Stimulated activated naive CD4-positive, alpha-beta T cell treated with Interleukin-2 at 50 U/mL for 16 hours (primary cell): ENCODE data around the gene PRDM16.

ENCODE experiments used
- DNase-seq: peaks from one replicate; lab custom pipeline; 2025; lab: John Stamatoyannopoulos, UW

Gene PRDM16

DNA sequence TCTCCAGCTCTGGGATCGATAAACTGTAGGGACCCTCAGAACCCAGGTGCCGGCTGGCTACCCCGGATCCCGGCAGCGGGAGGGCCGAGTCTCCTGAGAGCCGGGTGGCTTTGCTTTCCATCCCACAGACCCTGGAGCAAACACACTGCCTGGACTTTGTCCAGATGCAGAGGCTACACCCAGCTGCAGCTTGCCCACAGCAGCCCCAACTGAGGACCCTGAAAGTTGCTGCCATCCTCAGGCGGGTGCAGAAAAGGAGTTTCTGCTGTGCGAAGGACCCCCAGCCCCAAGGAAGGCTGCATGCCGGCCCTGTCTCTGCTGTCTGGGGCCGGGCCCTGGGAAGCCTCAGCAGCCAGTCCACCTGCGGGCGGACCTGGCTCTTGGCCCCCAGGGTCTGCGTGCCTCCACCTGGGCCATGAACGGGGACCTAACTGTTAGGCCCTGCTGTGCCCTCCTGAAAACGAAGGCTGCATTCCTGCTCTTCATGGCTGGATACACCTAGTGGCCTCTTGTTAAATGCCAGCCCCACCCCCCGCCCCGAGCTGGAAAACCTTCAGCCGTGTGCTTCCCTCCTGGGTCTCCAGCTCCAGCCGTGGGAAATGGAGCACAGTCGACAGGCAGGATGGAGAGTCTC is 287.9 kb downstream of the PRDM16 start:
- DNase-seq: no peak

DNA sequence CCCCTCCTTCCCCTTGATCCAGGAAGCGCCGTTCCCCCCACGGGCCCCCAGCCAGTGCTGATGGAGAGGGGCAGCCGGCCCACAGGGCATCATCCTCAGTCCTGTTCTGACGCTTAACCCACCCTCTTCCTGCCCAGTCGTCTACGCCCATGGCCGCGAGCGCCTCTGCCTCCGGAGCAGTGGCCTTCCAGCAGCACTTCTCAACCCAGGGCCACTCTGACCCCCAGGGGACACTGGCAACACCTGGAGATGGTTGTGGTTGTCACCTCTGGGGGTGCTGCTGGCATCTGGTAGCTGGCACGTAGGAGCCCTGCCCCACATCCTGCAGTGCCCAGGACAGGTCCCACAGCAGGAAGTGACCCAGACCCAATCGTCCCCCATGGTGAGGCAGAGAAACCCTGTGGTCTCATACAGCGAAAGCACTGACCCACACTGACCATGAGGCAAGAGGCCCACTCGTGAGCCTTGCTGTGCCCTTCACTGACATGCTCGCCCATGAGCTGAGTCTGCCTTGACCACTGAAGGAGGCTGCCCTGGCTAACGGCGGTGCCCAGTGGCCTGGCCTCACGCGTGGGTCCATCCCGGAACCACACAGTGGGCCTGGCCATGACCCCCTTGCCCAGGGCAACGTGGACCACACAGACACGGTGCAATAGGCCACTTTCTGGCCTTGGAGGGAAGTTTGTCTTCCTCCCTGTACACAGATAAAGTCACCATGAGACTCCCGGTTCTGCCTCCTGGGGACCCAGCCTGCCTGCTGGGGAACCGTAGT is 288.7 kb downstream of the PRDM16 start:
- DNase-seq: no peak

DNA sequence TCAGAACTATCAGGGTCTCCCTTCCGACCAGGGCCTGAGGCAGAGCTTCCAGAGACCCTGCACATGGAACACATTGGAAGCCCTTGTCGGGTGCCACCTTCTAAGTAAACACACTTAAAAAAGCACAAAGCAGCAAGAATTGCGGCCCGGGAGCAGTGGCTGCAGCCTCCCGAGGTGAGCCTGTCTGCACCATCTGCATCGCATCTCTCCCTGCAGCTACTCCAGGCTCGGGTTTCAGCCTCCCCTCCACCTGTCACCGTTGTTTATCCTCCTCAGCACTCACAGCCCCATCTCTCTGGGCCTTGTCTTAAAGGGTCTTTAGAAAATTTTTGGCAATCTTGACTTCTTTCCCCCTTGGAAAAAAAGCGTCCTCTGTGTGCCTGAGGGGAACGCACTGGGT is 290.3 kb downstream of the PRDM16 start:
- no peak for DNase-seq

DNA sequence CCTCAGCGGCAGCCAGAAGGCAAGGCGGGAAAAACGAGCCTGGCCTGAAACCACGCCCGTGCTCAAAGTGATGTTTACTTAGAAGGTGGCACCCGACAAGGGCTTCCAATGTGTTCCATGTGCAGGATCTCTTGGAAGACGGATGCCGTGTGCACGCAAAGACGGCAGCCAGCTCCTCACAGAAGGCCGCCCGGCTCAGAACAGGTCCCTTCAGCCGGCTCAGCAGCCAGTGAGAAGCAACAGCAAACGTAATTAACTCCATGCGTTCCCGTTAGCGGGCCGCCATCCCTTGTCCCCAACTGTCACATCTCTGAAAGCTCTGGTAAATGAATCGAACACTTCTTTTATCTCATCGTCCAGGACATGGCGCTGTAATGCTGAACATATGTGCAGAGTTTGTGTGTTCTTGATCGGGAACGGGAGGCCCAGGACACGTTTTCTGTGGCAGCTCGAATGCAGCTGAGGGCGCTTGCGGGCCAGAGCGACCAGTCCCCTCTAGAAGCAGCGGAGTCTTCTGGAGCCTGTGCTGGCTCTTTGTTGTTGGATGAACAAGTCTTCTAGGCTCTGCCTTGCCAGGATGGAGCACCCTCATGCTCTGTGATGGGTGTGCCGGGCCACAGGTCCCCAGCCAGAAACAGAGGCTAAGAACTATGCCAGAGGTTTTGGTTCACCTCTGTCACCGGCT is 290.9 kb downstream of the PRDM16 start:
- DNase-seq: no peak

DNA sequence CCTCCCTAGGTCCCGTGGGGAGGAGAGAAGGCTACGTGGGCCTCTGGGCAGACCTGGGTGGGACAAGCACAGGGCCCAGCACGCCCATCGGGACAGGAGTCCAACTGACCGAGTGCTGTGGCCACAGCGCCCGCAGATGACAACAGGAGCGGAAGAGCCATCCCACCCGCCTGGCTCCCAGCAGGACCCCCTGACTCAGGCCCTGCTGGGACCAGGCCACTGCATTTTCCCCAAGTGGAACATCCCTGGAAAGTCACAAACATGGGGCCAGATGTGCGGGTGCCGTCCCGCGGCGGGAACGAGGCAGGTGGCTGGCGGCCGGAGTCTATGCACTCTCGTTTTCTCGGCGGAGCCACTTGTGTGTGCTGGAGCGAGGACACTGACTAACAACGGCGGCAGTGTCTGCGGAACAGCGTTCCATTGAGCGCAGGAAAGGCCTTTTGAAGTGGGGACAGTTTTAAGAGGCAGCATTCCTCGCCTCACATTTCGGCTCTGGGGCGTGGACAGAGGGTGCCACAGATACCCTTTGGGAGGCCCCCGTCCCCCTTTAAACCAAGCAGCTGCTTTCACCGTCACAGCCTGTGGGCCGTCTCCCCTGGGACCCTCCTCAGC is 291.7 kb downstream of the PRDM16 start:
- DNase-seq: no peak

DNA sequence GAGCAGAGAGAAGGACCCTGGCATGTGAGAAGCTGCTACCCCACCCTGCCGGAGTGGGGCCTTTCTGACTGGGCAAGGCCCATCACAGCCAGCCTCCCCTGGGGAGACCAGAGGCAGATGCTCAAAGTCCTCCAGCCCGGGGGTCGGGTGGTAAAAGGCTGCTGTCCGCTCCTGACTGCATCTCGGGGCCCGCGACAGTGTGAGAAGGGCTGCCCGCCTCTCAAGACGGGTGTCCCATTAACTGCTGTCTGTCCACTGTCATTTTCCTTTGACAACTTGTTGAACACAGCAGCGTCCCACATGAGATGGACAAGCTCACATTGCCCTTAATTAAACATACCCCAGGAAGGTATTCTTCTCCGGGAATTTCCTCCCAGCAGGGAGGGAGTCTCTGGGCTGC is 294.0 kb downstream of the PRDM16 start:
- no peak for DNase-seq

DNA sequence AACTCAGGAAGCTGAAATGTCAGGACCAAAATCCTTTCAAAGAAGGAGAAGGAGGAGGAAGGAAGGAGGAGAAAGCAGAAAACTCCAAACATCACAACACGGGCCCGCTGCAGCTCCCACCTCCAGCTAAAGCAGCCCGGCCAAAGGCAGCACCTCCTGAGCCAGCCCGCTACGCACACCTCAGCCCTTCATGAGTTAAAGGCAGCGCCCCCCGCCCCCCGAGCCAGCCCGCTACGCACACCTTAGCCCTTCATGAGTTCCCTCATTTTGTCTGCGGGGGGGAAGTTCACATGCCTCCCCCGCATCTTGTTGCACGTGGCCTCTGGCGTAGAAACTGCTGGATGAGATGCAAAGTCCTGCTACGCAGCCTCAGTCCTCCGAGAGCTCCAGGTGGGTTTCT is 294.8 kb downstream of the PRDM16 start:
- DNase-seq: no peak

DNA sequence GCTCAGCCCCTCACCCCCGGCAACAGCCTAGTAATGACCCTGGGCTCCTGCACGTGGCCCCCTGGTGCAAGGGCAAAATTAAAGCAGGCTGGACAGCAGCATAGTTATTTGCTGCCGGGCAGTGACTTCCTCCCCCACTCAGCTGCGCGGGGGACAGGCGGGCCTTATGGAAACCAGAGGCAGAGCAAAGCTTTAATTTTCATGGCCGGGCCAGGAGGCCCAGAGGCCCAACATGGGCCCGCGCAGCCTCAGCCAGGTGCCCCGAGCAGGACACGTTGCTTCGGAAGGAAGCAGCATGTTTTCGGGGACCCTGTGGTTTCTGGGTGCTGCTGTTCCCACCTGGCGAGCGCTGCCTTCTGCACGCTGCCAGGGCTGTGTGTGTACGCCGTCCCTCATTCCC is 295.5 kb downstream of the PRDM16 start:
- no peak for DNase-seq

DNA sequence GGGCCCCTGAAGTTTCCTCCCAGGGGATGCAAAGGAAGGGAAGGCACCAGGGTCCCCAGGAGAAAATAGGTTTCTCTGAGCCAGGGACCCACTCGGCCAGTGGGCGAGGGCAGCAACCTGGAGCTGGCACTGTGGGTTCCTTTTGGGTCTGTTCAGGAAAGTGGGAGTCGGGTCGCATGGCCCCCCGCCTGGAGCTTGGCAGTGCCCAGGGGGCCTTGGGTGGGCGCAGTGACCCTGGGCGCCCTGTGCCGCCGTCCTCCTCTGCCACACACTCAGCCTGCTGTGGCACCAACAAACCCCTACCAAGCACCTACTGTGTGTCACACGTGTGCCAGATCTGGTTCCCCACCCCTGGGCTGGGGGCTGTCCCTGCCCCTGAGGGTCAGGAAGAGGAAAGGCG is 296.0 kb downstream of the PRDM16 start:
- DNase-seq: no peak

DNA sequence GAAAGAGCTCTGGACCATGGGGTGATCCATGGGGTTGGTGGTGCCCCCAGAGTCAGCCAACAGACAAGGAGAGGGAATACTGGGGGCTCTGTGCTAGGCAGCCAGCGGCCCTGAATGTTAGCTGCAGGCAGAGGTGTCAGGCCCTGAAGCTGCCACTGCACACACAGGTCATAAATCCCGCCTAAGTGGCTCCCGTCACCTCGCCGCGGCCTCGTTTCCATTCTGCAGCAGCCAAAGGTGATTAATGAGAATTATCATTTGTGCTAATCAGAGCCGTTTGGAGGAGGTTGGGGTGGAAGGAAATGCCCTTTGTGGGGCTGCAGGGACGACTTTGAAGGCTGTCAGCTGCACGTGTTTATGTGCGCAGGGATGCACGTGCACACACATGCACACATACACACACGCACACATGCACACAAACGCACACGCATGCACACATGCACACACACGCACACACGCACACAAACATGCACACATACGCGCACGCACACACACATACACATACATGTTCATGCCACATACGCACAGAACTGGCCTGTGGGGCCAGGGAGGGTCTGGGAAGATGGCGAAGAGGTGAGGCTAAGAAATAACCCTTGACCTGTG is 296.6 kb downstream of the PRDM16 start:
- DNase-seq: no peak

DNA sequence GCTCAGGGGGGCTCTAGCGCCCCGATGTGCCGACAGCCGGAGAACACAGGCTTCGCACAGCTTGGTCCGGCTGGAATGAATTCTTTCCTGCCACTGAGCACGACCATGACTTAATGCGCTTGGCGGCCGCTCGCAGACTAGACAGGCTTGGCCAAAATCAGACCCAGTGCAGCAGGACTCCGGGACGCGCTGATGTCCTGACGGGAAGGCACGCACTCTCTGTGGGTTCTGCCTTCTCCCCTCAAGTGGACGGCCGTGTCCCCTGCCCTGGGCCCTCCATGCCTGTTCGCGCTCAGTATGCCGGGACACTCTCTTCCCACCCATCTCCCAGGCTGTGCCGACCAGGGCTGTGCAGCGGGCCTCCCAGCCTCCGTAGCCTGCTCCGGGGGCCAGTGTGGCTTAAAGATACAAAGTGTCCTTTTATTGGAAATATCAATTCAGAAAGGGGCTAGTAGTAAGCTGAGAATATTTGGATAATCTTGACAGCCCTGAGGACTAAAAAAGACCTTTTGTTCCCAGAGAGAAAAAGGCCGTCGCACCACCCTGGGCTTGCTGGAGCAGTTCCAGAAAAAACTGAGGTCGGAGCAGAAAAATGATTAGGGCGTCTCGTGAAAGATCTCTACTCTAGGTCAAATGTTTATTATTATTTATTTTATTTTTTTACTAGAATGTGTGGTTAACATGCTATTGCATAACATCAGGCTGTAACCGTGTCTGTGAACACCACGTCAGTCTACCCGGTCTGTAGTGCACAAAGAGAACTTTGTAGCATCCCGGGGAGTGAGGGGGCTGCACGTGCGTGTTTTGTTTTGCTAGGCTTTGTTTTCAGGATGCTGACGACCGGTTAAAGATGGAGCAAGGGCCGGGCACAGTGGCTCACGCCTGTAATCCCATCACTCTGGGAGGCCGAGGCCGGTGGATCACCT is 297.4 kb downstream of the PRDM16 start:
- no peak for DNase-seq

DNA sequence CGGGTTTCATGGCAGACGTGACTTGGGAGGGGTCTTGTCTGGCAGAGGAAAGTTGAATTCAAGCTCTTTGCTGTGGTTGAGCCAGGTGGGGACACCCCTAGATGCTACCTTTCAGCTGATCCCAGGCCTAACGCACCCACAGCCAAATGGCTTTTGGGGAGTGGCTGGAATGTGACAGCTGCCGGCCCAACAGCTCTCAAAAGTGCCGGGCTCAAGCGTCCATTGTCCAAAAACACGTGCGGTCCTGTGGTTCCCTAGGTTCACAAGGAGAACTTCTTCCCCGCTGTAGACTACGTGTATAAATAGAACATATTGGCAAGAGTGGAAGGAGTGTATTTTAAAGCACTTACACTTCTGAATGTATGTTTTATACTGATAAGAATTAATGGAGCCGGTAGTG is 298.4 kb downstream of the PRDM16 start:
- no peak for DNase-seq

DNA sequence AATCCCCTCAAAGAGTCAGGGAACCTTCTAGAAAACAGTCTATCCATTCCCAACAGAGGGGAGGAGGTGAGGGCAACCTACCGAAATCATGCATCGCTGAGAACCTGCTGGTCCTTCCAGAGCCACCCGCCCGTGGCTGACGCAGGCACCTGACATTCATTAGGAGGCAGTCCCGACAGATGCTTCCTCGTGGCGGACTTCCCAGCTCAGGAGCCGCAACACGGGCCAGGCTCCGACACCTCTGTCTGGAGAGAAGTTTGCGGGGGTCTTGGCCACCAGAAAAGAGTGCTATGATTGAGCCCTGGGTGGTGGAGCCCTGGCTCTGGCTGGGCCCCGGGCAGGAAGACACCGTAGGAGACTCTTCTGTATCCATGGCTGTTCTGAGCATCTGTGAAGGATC is 299.1 kb downstream of the PRDM16 start:
- DNase-seq: no peak

DNA sequence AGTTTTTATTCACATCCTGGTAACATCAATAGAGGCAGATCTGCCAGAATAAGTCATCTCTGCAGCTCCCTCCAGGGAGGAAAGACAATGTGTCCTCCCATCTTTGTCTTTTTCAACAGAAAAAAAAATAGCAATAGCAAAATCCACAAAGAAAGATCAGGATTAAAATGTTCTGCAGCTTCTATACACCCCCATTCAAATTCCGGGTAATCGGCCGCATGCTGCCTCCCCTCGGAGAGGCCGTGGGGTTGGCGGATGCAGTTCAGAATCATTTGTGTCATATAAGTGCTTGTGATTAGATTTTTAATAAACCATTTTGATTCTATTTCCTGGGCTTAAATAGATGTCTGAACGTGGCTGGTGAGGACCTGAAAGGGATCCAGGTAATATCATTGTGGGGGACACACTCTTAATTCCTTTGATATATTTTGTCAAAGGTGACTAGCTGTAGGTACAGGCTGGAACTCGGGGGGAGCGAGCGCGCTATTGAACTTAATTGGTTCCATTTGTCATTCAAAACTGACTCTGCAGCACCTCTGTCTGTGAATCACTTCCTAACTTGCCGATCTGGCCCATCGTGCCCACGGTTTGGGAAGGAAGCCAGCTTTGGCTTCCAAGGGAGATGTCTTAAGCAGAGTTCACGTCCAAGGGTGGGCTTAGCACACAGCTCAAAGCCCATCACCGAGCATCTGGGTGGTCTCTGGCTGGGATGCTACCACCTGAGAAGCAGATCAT is 299.9 kb downstream of the PRDM16 start:
- no peak for DNase-seq

DNA sequence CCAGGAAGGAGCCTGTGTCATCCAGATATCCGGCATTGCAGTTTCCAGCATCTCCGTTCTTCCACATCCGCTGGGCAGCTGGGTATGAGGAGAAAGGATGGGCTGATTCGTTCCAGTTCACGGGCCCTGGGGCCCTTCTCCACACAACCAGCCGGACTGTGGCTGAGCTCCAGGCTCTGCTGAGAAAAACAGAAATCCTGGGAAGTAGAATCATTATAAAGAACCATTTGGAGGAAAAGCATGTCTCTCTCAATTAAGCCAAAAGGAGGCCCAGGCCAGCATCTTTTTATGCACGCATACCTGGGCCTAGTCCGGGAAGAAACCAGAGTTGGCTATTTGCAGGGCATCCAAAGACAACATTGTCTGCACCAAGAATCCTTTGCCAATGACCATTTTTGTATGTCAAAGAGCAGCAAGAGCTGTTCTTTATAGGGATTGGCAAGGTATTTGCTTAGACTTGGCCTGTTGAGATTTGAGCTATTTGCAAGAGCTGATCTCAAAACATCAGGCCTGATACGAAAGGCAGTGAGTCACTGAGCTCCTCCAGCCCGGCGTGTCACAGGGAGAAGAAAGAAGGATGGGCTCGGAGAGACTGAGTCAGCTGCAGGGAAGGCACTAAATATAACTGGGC is 300.6 kb downstream of the PRDM16 start:
- no peak for DNase-seq

DNA sequence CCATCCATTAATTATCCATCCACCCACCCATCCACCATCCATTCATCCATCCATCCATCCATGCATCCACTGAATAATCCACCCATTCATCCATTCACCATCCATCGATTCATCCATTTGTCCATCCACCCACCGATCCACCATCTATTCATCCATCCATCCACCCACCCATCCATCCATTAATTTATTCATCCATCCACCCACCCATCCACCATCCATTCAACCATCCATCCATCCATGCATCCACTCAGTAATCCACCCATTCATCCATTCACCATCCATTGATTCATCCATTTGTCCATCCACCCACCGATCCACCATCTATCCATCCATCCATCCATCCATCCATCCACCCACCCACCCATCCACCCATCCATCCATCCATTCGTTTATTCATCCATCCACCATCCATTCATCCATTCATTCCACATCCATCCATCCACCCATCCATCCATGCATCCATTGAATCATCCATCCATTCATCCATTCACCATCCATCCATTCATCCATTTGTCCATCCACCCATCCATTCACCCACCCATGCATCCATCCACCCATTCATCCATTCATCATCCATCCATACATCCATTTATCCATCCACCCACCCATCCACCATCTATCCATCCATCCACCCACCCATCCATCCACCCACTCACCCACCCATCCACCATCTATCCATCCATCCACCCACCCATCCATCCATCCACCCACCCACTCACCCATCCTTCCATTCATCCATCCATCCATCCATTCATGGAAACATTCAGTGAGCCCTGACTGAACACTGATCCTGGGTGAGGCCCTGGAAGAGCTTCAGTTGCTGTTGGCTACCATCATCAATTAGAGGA is 302.1 kb downstream of the PRDM16 start:
- no peak for DNase-seq

DNA sequence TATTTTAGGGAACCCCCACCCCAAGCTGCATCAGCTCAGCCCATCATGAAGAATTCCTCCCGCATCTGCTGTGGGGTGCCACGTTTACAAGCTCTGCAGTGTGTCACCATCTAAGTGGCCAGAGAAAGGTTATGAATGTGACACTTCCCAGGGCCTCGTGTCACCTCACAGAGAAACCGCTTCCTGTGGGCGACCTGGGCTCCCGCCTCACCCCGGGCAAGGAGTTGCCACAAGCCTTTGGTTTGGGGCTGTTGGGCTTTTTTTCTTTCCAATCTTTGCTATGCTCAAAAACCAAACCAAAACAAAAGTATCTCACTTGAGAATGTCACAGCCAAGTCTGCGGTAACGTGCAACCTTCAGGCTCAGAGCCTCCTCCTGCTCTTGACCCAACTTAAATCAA is 303.3 kb downstream of the PRDM16 start:
- DNase-seq: no peak

DNA sequence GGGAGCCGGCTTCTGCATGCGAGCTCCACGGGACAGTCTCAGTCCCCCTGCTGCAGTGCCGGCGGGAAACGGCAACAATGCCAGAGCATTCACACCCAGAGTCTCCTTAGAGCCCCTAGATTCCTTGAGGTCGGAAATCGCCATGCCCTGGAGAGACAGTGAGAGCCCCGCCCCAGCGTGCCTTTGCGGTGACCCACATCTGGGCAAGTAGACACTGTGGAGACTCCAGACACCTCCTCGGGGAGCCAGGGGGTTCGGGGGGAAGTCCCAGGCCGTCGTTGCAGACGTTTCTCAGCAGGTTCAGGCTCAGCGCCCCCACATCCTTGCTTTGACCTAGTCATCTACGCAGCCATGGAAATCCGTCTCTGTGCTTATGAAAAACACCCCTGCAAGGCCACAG is 304.2 kb downstream of the PRDM16 start:
- no peak for DNase-seq

DNA sequence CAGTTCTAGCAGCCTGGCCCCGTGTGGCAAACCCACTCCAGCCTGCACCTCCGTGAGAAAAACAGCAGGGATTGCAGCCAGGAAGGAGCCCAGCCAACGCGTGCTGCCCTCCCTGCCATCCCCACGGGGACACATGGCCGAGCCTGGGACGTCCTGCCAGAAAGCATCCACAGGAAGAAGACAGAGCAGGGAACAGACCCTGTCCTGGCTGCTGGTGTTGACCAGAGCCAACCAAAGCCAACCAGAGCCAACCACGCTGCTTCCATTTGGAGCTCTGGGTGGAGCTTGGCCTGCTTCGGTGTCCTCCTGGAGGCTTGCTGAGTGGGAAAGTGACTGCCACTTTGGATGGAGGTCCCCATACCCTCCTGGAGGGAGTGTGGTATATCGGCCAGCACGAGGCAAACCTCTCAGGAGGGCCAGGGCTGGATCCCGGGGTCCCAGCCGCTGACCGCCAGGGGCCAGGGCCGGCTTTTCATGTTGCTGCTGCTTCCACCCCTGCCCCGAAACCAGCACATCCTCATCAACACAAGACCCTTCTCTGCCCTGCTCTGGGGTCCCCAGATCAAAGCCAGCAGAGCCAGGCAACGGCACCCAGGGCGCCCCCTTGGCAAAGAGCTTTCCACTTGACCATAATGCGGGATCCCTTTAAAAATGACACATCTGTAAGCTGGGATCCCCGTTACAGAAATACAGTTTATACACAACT is 304.9 kb downstream of the PRDM16 start:
- DNase-seq: no peak
